ENCODE measurements around the gene WDR27.

Gene WDR27

GRCh38 chr6:169589699-169590257 is 112.1 kb downstream of the WDR27 start:
- no peak for DNase-seq

- DNase-seq = no peak
Observed at GRCh38 chr6:169589293-169589692, 112.5 kb downstream of the WDR27 start.

- DNase-seq = no peak
Observed at GRCh38 chr6:169587975-169588374, 113.9 kb downstream of the WDR27 start.

DNA sequence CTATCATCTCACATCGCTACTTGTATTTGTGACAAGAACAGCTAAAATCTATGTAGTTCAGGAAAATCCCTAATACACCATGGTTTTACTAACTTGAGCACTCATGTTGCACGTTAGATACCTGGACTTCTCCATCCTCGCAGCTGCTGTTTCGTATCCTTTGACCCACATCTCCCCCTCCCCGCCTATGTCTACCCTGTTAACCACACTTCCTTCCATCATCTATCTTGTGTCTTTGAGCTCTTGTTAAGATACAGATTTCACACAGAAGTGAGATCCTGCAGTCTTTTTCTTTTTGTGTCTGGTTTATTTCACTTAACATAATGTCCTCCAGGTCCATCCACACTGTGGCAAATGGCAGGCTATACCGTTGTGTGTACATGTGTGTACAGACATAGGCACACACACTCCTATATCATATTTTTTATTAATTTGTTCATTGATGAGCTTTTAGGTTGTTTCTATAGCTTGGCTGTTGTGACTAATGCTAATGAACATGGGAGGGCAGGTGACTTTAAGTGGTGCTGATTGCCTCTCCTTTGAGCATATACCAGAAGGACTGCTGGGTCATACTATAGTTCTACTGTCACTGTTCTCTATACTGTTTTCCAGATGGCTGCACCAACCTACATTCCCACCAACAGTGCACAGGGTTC is 117.8 kb downstream of the WDR27 start:
- no peak for DNase-seq

GRCh38 chr6:169579407-169580111 is 122.3 kb downstream of the WDR27 start:
- no peak for DNase-seq

GRCh38 chr6:169577974-169578373 is 123.9 kb downstream of the WDR27 start:
- peak; percentile 22 for DNase-seq

GRCh38 chr6:169577236-169577635 is 124.6 kb downstream of the WDR27 start:
- DNase-seq = peak; percentile 23

GRCh38 chr6:169575821-169576220 is 126.0 kb downstream of the WDR27 start:
- no peak for DNase-seq

GRCh38 chr6:169575365-169575764 is 126.5 kb downstream of the WDR27 start:
- DNase-seq = no peak

DNA sequence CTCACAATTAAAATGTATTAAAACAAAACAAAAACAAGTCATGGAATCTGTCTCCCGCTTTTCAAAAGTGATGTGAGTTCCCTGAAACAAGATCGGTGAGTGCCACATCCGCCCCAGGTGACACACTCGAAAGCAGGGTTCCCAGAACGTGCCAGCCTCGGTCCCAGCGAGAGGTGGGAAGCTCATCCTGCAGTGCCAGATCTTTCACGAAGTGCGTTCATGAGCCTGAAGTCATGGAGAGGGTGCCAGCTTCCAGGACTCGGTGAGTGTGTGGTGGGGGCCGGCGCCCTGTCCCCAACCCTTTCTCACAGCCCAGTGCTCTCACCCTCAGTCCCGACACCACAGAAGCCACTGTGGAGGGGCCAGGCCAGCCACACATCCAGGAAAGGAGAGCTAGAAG is 127.4 kb downstream of the WDR27 start:
- DNase-seq = peak; percentile 41

DNA sequence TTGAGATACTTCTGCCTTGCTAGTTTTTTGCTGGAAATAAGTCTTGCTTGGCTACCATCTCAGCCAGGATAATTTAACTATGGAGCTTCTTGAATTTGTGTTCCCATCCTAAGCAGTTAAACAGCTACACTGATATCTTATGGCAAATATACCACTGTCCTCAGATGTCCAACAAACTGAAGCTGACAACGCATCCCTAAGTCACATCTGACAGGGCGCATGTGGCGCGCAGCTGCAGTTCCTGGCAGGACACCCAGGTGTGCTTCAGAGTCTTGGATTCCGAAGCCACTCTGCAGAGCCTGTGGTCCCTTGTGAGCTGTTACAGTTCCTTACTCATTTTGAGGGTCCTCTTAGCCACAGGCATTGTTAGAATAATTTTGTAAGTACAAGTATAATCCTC is 127.9 kb downstream of the WDR27 start:
- DNase-seq = peak; percentile 32

DNA sequence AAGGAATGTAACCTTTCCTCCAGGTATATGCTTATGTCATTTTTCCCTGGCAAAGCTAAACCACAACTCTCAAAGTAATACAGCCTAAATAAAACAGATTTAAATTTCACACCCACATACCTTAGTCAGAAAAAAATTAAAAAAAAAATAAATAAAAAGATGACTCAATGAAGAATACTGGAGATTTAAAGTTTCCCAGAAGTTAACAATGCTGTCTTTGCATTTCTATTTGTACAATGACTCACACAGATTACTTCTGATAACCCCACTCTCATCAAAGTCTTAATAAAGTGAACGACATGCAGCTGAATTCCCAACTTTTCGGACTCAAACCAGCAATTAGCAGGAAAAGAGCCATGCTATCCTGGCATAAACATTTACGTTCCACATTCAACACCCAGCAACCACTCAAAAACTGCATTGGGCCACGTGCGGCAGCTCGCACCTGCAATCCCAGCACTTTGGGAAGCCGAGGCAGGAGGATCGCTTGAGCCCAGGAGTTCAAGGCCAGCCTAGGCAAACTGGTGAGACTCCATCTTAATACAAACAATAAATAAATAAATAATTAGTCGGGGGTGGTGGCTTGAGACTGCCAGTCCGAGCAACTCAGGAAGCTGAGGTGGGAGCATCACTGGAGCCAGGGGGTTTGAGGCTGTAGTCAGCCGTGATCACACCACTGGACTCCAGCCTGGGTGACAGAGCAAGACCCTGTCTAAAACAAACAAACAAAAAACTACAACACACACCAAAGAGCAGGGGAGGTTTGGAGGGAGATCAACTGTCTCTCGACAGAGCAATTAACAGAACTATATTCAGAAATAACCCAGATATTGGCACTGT is 130.5 kb downstream of the WDR27 start:
- peak; percentile 27 for DNase-seq

GRCh38 chr6:169568314-169569087 is 133.3 kb downstream of the WDR27 start:
- DNase-seq = peak; percentile 15

DNA sequence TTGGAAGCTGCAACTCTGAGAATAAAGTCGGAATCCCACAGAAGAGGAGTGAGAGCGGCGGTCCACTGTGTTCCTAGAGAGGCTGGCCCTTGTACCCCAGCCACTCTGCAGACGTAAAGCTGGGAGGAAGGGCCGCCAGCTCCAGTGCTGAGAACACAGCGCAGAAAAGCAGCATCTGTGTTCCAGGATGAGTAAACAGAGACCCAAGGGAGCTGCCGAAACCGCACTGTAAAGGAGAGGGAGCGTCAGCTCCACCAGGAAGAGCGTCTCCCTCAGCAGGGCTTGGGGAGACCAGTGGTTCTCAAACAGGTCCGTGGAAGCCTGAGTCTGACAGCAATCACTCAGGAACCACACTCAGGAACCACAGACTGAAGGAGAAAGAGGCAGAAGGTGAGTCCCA is 134.0 kb downstream of the WDR27 start:
- peak; percentile 13 for DNase-seq

DNA sequence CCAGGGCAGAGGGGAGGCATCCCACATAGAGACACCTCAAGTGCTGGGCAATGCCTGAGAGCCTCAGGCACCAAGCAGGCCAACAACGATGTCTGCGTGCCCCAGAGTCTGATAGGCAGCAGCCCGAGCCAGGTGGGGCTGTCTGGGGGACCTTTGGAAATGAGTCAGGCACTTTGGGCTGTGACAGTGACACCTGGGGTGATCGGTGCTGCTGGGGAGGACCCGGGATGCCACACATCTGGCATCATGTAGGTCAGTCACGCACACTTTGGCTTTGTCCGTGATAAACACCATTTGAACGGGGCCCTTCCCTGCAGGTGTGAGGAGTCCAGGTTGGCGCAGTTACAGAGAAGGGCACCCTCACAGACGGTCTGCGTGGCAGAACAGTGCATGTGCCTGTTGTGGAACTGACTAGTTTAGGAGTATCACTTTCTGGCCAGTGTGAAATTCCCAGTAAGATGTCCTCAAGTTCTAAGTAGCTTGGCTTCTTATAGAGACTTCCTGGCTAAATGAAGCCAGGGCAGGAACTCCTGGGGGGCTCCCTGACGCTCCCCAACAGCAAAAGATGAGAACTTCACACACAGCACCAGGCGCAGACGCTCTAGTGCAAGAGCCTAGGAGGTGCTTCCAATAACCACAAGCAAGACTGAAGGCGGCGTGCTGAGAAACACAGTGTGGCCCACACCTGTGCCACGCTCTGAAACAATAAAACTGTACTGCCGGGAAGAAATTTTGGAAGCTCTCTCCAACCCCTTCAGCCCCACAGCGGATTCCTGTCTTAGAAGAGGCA is 134.7 kb downstream of the WDR27 start:
- peak; percentile 30 for DNase-seq

- peak; percentile 14 for DNase-seq
Observed at GRCh38 chr6:169566319-169566718, 135.5 kb downstream of the WDR27 start.

DNA sequence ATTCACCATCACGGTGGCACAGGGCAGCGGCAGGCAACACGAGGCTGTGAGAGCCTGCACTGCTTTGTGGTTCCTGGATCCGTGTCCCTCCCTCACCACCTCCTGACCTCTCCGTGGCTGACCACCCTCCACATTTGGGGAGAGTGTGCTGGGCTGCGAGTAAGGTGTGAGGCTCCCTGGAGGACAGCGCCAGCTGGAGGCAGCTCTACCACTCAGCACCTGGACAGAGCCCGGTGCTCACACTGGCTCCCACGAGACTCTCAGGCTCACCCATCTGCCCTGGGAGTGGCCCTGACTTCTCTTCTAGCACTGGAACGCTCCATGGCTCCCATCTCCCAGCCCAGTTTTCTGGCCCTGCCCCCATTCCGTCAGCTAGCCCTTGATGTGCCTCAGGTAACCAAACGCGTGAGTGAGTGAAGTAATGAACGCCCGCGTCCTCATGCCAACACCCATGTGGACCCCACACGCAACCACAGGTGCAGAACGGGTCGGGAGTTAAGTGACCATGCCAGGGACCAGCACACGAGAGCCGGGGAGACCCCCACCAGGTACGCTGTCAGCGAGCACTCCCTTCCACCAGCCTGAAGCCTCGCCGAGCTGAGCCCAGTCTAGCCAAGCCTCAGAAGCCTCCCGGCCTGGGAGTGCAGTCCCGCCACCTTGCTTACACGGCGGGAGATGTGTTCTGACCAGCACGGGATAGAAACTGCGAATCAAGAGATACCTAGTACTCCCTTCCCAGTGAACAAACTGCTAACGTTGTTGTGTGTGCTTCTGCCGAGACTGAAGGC is 137.2 kb downstream of the WDR27 start:
- DNase-seq = no peak

DNA sequence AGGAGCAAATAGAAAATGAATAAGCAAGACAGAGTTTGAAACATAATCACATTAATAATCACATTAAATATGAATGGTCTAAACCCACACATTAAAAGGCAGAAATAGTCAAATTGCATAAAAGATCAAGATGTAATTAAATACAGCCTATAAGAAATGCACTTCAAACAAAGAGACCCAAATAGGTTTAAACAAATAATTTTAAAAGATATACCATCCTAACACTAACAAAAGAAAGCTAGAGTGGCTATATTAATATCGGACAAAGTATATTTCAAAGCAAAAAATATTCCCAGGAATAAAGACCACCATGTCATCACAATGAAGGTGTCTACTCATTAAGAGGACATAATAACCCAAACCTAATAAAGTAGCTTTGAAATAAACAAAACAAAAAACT is 140.2 kb downstream of the WDR27 start:
- DNase-seq = no peak

- DNase-seq = no peak
Observed at GRCh38 chr6:169559592-169559991, 142.2 kb downstream of the WDR27 start.

GRCh38 chr6:169558774-169559441 is 142.9 kb downstream of the WDR27 start:
- DNase-seq = no peak

Data from islet precursor cell (in vitro differentiated cells).